GM12865 (cell line): ENCODE data around the gene CHRDL2.

ENCODE experiments used
- DNase-seq: peaks from one replicate; pipeline ENCODE4 v3.0.0; 2010; ENCODE audit warnings: low read depth
- H3K4me3 ChIP-seq: 2 replicates; pipeline ENCODE4 v1.5.1; 2011; ENCODE audit warnings: mild to moderate bottlenecking, low read depth, low read length, control low read depth
- TF ChIP-seq, protein P1 (sequence below): IDR thresholded peaks from 2 replicates; pipeline ENCODE4 v1.5.1; 2011; ENCODE audit warnings: low read length, control low read depth, low read depth, inconsistent platforms; ENCODE audit not compliant: insufficient read depth; ENCODE audit errors: missing control alignments

The CHRDL2 gene

DNA sequence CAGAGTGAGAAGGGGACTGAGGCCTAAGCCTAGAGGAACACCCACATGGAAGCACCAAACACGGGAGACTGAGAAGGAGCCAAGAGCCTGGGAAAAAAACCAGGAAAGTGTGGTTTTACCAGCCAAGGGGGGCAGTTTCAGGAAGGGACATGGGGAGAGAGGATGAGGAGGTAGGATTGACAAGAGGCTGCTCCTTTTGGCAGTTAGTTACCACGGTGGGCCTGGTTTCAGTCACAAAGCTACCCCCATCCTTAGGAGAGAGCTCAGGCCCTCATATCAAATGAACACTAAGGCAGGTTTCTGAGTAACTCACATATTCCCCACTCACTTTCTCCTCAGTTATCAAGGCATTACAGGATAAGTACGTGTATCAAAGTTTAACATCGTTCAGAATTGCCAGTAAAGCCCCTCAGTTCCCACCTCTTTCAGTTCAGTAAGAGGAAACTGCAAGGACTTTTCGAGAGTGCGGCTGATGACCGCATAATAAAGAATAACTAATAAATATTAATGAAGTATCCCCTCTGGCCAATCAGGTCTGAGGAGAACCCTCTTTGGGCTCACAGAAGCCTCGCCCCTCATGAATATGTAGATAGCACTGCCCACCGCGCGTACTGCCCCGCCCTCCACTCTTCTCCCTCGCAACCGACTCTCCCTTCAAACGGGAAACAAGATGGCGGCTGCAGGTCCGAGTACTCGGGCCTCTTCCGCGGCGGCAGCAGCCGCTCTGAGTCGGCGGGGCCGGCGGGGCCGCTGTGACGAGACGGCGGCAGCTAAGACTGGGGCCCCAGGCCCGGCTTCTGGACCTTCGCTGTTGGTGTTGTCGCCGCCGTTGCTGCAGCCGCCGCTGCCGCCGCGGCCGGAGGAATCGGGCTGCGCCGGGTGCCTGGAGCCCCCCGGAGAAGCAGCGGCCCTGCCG is 17.2 kb upstream of the CHRDL2 start, which contains the start of gene RNF169:
Gene RNF169, plus strand, starts transcription at position 639 of the 916 bp plus-strand sequence. Its CDS starts 32 bp downstream, at position 671.
- TF ChIP-seq, protein P1, sequence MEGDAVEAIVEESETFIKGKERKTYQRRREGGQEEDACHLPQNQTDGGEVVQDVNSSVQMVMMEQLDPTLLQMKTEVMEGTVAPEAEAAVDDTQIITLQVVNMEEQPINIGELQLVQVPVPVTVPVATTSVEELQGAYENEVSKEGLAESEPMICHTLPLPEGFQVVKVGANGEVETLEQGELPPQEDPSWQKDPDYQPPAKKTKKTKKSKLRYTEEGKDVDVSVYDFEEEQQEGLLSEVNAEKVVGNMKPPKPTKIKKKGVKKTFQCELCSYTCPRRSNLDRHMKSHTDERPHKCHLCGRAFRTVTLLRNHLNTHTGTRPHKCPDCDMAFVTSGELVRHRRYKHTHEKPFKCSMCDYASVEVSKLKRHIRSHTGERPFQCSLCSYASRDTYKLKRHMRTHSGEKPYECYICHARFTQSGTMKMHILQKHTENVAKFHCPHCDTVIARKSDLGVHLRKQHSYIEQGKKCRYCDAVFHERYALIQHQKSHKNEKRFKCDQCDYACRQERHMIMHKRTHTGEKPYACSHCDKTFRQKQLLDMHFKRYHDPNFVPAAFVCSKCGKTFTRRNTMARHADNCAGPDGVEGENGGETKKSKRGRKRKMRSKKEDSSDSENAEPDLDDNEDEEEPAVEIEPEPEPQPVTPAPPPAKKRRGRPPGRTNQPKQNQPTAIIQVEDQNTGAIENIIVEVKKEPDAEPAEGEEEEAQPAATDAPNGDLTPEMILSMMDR, result no peak

DNA sequence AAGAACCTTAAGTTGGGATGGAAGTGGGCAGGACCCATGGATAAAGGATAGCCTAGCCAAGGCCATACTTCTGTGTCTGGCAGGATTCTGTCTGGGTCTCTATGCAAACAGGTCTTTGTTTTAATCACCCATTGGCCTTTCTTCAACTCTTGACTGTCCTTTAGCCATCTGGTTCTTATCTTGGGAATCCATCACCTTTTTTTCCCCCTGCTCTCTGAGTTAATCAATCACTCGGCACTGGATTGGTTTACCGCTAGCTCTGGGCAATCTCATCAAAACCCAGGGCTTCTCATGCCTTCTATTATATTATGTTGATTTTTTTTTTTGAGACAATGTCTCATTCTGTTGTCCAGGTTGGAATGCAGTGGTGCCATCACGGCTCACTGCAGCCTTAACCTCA is 15.6 kb upstream of the CHRDL2 start:
- no peak overlapping the region for H3K4me3 ChIP-seq
- TF ChIP-seq, protein P1, result no peak

More for the DNA sequence above, 17.2 kb upstream of the CHRDL2 start, which contains the start of gene RNF169:
- peak within 1 kb of the TSS; percentile 82 for H3K4me3 ChIP-seq
- peak; percentile 98 for DNase-seq

DNA sequence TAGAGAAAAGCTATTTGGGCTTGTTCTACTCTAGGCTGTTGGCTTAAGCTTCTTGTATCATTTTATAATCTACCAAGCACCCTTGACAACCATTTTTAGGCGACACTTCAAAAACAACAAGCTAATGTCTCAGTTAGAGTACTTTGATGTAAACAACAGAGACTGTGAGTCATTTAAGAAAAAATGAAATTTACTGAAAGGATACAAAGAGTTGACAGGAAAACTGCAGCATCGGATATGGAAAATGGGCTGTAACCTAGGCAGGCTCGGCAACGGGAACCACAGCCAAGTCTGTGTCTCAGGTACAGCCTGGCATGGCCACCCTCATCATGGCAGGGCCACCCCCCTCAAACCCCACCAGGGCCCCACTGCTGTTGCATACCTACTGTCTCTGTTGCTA is 13.1 kb upstream of the CHRDL2 start:
- no peak for DNase-seq
- TF ChIP-seq, protein P1, result no peak
- no peak overlapping the region for H3K4me3 ChIP-seq

More for the DNA sequence above, 15.6 kb upstream of the CHRDL2 start:
- no peak for DNase-seq

DNA sequence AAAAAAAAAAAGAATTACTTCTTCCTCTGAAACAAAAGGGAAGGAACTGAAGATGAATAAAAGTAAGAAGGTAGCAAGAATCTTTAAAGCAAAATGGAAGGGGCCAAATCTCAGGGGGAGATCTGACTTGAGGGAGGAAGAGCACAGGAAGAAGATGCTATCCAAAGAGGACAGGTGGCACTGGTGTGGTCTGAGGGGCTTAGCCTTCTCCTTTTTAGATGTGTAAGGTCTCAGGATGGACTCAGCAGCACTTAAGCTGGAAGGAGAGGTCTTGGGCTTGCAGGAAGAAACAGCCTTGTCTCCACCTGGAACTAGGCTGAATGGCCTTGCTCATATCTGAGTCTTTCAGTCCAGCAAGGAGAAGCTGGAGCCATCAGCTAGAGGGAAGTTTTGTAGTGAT is 12.4 kb upstream of the CHRDL2 start:
- TF ChIP-seq, protein P1, result no peak
- H3K4me3 ChIP-seq, result no peak overlapping the region
- DNase-seq, result no peak

DNA sequence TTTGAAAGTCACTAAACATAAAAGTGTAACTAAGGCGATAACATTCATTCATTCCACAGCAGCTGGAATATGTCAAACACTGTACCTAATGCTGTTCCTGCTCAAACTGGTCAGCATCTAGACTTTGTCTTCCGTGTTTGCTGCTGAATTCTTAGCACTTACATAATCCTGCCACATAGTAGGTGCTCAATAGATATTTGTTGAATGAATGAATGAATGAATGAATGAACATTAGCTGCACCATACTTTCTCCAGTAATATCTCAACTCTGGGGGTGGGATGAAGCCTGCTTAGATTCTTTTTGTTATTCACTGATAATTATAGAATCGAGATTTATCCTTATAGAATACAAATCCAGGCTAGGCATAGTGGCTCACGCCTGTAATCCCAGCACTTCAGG is 10.8 kb upstream of the CHRDL2 start:
- DNase-seq, result no peak
- H3K4me3 ChIP-seq, result no peak overlapping the region
- TF ChIP-seq, protein P1, result no peak

DNA sequence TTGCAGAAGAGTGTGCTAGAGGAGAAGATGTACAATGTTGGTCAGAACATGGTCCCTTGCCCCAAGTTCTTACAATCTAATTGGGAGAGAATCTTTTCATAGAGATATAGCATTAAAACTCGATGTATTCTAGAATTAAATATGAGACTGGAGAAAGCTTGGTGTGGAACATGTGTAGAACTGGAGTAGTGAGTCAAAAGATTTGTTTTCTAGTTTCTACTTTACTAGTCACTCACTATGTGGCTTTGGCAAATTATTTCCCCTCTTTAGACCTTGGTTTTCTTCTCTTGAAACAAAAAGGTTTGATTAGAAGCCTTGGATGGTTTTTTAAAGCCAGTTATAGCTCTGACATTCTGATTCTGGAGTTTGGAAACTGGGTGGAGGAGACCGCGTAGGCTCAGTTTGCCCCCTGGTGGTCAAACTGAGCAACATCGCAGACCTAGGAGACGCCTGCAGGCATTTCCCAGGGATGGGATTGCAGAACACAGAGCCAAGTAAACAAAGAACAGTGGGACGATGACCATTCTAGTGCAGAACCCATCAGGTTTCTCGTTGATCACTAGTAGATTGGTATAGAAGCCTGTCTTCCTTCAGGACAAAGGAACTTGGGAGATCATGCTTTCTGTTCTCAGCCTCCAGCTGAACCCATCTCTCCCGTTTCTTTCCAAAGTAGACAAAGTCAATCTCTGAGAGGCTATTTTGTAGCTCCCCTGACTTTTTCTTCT is 8.5 kb upstream of the CHRDL2 start:
- no peak overlapping the region for H3K4me3 ChIP-seq
- TF ChIP-seq, protein P1, result peak; percentile 89
- DNase-seq, result peak; percentile 57
